Measurements from ENCODE around the gene CCDC178. TPM values are rescaled to one million over a fixed set of nuclear protein-coding genes. Genes with fewer than 3 reads are reported as not detected.
A peak's percentile ranks its signal among the peaks of the same experiment; 100 is the strongest.

The CCDC178 gene
- total and polyA plus RNA-seq, 2 donors from 2014 or later, result 3.7 to 4.6 TPM

DNA sequence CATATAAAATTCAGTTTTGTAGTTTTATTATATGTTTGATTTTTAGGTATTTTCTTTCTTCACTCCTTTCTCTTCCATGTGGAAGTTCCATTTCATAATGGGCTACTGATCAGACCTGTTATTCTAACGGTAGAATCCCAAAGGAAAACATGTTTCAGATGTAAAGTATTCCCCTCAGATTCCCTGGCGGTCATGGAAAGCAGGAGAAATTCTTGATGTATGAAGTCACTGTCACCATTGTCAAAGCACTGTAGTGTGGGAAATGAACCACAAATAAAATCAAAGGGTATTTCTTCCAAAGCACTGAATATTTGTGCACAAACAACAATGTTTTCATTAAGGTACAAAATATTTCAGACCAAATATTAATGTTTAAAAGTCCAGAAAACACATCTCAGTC is 430.4 kb downstream of the CCDC178 start:
- no peak overlapping the region for H3K27ac ChIP-seq (ENCODE audit: low read depth in 2 of 2, low read length in 2 of 2)
- no peak overlapping the region for H3K9ac ChIP-seq (ENCODE audit: low read length in 3 of 3)
- H3K4me1 ChIP-seq (ENCODE audit: control insufficient read depth in 2 of 3, insufficient read depth in 2 of 3, low read depth in 1 of 3, low read length in 3 of 3), result no peaks in the 10 kb centered on the region
- H3K4me3 ChIP-seq (ENCODE audit: low read length in 3 of 3), result no peak overlapping the region
- intact Hi-C loops (cut with DNase I), result no loop called here
- DNase-seq (peak in 2 of 5 donors; percentile 28 to 33), FAIRE-seq (no peak)
- no peaks in the 10 kb centered on the region for H3K27me3 ChIP-seq (ENCODE audit: control insufficient read depth, insufficient read depth, low read length)
- no peaks in the 10 kb centered on the region for H3K36me3 ChIP-seq (ENCODE audit: control insufficient read depth in 2 of 3, insufficient read depth in 3 of 3, low read length in 3 of 3)
- TF ChIP-seq, protein P1, sequence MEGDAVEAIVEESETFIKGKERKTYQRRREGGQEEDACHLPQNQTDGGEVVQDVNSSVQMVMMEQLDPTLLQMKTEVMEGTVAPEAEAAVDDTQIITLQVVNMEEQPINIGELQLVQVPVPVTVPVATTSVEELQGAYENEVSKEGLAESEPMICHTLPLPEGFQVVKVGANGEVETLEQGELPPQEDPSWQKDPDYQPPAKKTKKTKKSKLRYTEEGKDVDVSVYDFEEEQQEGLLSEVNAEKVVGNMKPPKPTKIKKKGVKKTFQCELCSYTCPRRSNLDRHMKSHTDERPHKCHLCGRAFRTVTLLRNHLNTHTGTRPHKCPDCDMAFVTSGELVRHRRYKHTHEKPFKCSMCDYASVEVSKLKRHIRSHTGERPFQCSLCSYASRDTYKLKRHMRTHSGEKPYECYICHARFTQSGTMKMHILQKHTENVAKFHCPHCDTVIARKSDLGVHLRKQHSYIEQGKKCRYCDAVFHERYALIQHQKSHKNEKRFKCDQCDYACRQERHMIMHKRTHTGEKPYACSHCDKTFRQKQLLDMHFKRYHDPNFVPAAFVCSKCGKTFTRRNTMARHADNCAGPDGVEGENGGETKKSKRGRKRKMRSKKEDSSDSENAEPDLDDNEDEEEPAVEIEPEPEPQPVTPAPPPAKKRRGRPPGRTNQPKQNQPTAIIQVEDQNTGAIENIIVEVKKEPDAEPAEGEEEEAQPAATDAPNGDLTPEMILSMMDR (IDR thresholded peaks at IDR 0.05; ENCODE audit: borderline replicate concordance, extremely low read depth, insufficient read depth), result no peak
- H3K9me3 ChIP-seq (ENCODE audit: control insufficient read depth in 2 of 3, insufficient read depth in 1 of 3, low read length in 3 of 3), result no peaks in the 10 kb centered on the region

DNA sequence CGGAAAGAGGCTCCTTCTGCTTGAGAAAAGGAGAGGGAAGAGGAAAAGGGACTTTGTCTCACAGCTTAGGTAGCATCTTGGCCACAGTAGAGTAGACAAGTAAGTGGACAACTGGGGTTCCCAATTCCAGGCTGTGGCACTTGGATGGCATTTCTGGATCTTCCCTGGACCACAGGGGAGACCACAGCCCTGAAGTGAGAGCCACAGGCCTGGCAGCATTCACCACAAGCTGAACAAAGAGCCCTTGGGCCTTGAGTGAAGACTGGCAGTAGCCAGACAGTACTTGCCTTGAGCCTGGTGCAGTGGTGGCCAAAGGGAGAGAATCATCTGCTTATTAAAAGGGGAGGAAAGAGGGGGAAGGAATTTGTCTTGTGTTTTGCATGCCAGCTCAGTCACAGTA is 441.6 kb downstream of the CCDC178 start:
- H3K4me3 ChIP-seq (ENCODE audit: low read length in 3 of 3), result no peak overlapping the region
- intact Hi-C loops (cut with DNase I), result no loop called here
- H3K36me3 ChIP-seq (ENCODE audit: control insufficient read depth in 2 of 3, insufficient read depth in 3 of 3, low read length in 3 of 3), result no peaks in the 10 kb centered on the region
- no peaks in the 10 kb centered on the region for H3K4me1 ChIP-seq (ENCODE audit: control insufficient read depth in 2 of 3, insufficient read depth in 2 of 3, low read depth in 1 of 3, low read length in 3 of 3)
- FAIRE-seq (no peak), DNase-seq (no peak)
- H3K9ac ChIP-seq (ENCODE audit: low read length in 3 of 3), result no peak overlapping the region
- H3K27ac ChIP-seq (ENCODE audit: low read depth in 2 of 2, low read length in 2 of 2), result no peak overlapping the region
- TF ChIP-seq, protein P1 (IDR thresholded peaks at IDR 0.05; ENCODE audit: borderline replicate concordance, extremely low read depth, insufficient read depth), result no peak
- H3K27me3 ChIP-seq (ENCODE audit: control insufficient read depth, insufficient read depth, low read length), result no peaks in the 10 kb centered on the region
- H3K9me3 ChIP-seq (ENCODE audit: control insufficient read depth in 2 of 3, insufficient read depth in 1 of 3, low read length in 3 of 3), result peaks cover 0 to 2% (median 0%) of the 10 kb centered on the region in 3 donors

DNA sequence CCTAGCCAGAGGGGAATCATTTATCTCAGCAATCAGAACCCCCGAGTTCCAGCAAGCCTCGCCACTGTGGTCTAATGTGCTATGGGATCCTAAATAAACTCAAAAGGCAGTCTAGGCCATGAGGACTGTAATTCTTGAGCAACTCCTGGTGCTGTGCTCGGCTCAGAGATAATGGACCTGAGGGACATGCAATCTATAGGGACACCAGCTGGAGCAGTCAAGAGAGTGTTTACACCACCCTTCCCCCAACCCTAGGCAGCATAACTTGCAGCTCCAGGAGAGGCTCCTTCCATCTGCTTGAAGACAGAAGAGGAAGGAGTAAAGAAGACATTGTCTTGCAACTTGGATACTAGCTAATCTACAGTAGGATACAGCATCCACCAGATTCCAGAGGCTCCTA is 442.2 kb downstream of the CCDC178 start:
- H3K27ac ChIP-seq (ENCODE audit: low read depth in 2 of 2, low read length in 2 of 2), result no peak overlapping the region
- intact Hi-C loops (cut with DNase I), result no loop called here
- no peak for FAIRE-seq

More for the DNA sequence above, 442.2 kb downstream of the CCDC178 start:
- H3K4me1 ChIP-seq (ENCODE audit: control insufficient read depth in 2 of 3, insufficient read depth in 2 of 3, low read depth in 1 of 3, low read length in 3 of 3), result no peaks in the 10 kb centered on the region
- H3K9ac ChIP-seq (ENCODE audit: low read length in 3 of 3), result no peak overlapping the region
- no peak overlapping the region for H3K4me3 ChIP-seq (ENCODE audit: low read length in 3 of 3)
- H3K36me3 ChIP-seq (ENCODE audit: control insufficient read depth in 2 of 3, insufficient read depth in 3 of 3, low read length in 3 of 3), result no peaks in the 10 kb centered on the region
- H3K27me3 ChIP-seq (ENCODE audit: control insufficient read depth, insufficient read depth, low read length), result no peaks in the 10 kb centered on the region
- TF ChIP-seq, protein P1 (IDR thresholded peaks at IDR 0.05; ENCODE audit: borderline replicate concordance, extremely low read depth, insufficient read depth), result no peak
- H3K9me3 ChIP-seq (ENCODE audit: control insufficient read depth in 2 of 3, insufficient read depth in 1 of 3, low read length in 3 of 3), result peaks cover 0 to under 1% (median 0%) of the 10 kb centered on the region in 3 donors
- DNase-seq, result no peak
